Measurements from ENCODE around the gene KIF12.
A peak's percentile ranks its signal among the peaks of the same experiment; 100 is the strongest.
"Not testable (repeated sequence)": the region's sequence is repeated elsewhere in the genome, so short reads cannot be mapped to it uniquely, and the experiment has no call there.

KIF12 gene

DNA sequence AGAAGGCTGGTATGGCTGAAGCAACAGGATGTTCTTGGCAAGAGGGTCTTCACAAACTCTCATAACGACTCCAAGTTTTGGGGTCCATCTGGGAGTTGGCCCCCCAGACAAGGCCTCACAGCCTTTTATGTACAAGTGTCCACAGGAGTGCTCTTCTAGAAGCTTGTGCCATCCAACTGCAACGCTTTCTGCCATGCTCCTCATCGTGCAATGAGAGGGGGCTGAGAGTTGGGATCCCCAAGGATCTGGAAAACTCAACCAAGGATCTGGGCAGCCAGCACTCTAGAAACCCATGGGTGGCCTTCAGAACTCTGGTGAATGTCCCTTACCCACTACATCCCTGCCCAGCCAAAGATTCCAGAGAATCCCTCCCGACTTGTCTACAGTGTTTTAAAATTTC lies 12.5 kb downstream of the KIF12 start:
- H3K27me3 ChIP-seq, result no peaks in the 10 kb centered on the region
- H3K4me2 ChIP-seq, result no peak overlapping the region
- H3K9ac ChIP-seq, result no peak overlapping the region
- H3K9me3 ChIP-seq (replicated peaks in 1 of 11), result no peaks in the 10 kb centered on the region
- no peak for TF ChIP-seq Cebpa-rat (IDR thresholded peaks at IDR 0.05)
- H3K36me3 ChIP-seq, result peaks cover 0 to 16% (median 0%) of the 10 kb centered on the region in 11 experiments; a peak in 5 of 22 replicates
- peaks cover 0 to 27% (median 13%) of the 10 kb centered on the region in 10 experiments; a peak in 10 of 20 replicates for H3K4me1 ChIP-seq
- H4K20me1 ChIP-seq, result no peaks in the 10 kb centered on the region
- H3K27ac ChIP-seq, result no peak overlapping the region
- H3K4me3 ChIP-seq, result no peak overlapping the region

- H3K27ac ChIP-seq, result no peak overlapping the region
- H3K4me1 ChIP-seq, result peaks cover 0 to 29% (median 10%) of the 10 kb centered on the region in 10 experiments; a peak in 9 of 20 replicates
- H3K4me2 ChIP-seq, result no peak overlapping the region
- H3K4me3 ChIP-seq, result no peak overlapping the region
- no peaks in the 10 kb centered on the region for H3K27me3 ChIP-seq
- H3K36me3 ChIP-seq, result peaks cover 0 to 11% (median 0%) of the 10 kb centered on the region in 11 experiments; a peak in 5 of 22 replicates
- no peak for TF ChIP-seq Cebpa-rat (IDR thresholded peaks at IDR 0.05)
- H4K20me1 ChIP-seq, result no peaks in the 10 kb centered on the region
- H3K9ac ChIP-seq, result no peak overlapping the region
- H3K9me3 ChIP-seq (replicated peaks in 1 of 11), result no peaks in the 10 kb centered on the region
Measured at GRCh38 chr9:114086009-114086408, 13.1 kb downstream of the KIF12 start.

DNA sequence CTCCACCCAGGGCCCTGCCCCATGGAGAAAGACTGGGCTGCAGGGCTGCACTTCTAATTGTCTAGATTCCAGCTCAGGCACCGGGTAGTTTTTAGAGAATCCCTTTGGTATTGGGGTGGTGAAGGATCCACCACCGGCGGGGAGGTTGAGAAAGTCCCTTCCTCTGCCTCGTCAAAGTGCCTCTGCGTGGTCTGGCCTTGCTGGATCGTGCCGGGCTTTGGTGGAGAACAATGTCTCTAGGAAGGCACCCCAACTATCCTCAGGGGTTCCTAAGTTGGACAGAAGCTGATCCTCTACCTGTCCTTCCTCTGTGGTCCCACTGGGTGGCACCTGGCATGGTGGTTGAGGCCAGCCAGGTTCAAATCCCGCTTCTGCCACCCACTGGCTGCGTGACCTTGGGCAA lies 13.7 kb downstream of the KIF12 start:
- H3K27ac ChIP-seq, result no peak overlapping the region
- no peak overlapping the region for H3K4me2 ChIP-seq
- H4K20me1 ChIP-seq, result no peaks in the 10 kb centered on the region
- peaks cover 0 to 30% (median 10%) of the 10 kb centered on the region in 10 experiments; a peak in 9 of 20 replicates for H3K4me1 ChIP-seq
- peaks cover 0 to 5% (median 0%) of the 10 kb centered on the region in 11 experiments; a peak in 4 of 22 replicates for H3K36me3 ChIP-seq
- H3K9ac ChIP-seq, result no peak overlapping the region
- no peaks in the 10 kb centered on the region for H3K27me3 ChIP-seq
- H3K9me3 ChIP-seq (replicated peaks in 1 of 11), result peaks cover 0 to 1% (median 0%) of the 10 kb centered on the region in 11 experiments; a peak in 1 of 22 replicates
- no peak overlapping the region for H3K4me3 ChIP-seq
- no peak for TF ChIP-seq Cebpa-rat (IDR thresholded peaks at IDR 0.05)

DNA sequence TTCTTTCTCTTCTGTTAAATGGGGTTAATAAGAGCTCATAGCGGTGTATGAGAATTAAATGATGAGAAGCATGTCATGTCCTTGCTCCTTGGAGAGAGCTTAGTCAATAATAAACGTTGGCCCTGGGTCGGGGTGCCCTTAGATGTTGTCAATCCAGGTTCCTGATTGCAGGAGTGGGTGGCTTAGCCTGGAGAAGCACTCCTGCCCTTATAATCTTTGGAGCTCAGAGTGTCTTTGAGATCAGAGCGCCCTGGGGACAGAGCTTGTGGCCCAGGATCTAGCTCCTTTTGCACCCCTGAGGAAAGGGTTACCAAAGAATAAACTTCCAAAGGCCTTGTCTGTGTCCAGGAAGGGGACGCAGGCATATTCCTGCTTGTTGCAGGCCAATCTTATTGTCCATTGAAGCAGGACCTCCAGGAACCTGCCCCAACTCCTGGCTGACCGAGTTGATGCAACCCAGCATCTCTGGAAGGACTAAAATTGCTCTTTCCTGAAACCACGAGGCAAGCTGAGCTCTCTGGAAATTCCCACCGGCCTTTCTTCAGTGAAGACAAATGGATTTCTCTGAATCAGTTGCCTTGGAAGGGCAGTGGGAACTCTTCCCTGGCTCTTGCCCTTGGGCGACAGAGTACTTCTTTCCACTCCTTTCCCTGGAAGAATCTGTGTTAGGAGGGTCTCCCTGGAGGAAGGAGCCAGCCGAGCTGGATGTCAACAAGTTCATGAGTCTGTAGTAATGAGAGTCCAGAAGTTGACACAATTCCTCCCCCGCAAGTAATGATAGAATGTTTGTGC lies 14.6 kb downstream of the KIF12 start:
- no peak overlapping the region for H3K9ac ChIP-seq
- H3K27me3 ChIP-seq, result no peaks in the 10 kb centered on the region

GRCh38 chr9:114083666-114084065 lies 15.4 kb downstream of the KIF12 start:
- Histone ChIP-seq H3K9me3 (replicated peaks in 1 of 11) (peaks cover 0 to 7% (median 0%) of the 10 kb centered on the region in 11 experiments; a peak in 1 of 22 replicates), H3K4me3 (no peak overlapping the region), H3K9ac (no peak overlapping the region), H4K20me1 (no peaks in the 10 kb centered on the region), H3K27me3 (no peaks in the 10 kb centered on the region), H3K27ac (no peak overlapping the region), H3K36me3 (no peaks in the 10 kb centered on the region), H3K4me1 (peaks cover 0 to 28% (median 8%) of the 10 kb centered on the region in 10 experiments; a peak in 11 of 20 replicates), H3K4me2 (no peak overlapping the region)
- no peak for TF ChIP-seq Cebpa-rat (IDR thresholded peaks at IDR 0.05)

More for the DNA sequence above, 14.6 kb downstream of the KIF12 start:
- Histone ChIP-seq H4K20me1 (no peaks in the 10 kb centered on the region), H3K4me1 (peaks cover 0 to 30% (median 10%) of the 10 kb centered on the region in 10 experiments; a peak in 9 of 20 replicates), H3K4me2 (no peak overlapping the region), H3K27ac (no peak overlapping the region), H3K4me3 (no peak overlapping the region), H3K36me3 (no peaks in the 10 kb centered on the region), H3K9me3 (replicated peaks in 1 of 11) (peaks cover 0 to 7% (median 0%) of the 10 kb centered on the region in 11 experiments; a peak in 1 of 22 replicates)
- no peak for TF ChIP-seq Cebpa-rat (IDR thresholded peaks at IDR 0.05)

DNA sequence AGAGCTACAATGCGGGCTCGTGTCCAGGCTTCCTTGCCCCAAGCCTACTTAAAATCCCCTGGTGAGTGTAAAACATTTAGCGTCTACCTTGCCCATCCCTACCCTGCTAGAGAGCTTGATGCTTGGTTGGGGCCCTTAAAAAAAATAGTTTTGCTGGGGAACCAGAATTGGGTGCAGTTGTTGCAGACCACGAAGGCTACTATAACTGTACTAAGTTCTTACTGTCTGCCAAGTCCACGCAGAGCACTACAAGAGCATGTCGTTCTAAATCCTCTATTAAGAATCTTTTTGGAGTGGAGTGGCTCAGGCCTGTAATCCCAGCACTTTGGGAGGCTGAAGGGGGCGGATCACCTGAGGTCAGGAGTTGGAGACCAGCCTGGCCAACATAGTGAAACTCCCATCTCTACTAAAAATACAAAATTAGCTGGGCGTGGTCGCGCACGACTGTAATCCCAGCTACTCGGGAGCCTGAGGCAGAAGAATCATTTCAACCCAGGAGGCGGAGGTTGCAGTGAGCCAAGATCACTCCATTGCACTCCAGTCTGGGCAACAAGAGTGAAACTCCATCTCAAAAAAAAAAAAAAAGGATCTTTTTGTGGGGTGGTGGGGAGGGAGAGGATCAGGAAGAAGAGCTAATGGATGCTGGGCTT lies 16.2 kb downstream of the KIF12 start:
- not testable (repeated sequence) for H3K9ac ChIP-seq; H4K20me1 ChIP-seq; H3K27ac ChIP-seq; H3K27me3 ChIP-seq; H3K4me3 ChIP-seq; H3K36me3 ChIP-seq; H3K9me3 ChIP-seq (replicated peaks in 1 of 11)
- Histone ChIP-seq H3K4me2 (peak overlapping the region in 4 of 11 experiments; percentile 8 to 44 (median 27); a peak in 4 of 22 replicates), H3K4me1 (peaks cover 7 to 32% (median 14%) of the 10 kb centered on the region in 10 experiments; a peak in 18 of 20 replicates)

DNA sequence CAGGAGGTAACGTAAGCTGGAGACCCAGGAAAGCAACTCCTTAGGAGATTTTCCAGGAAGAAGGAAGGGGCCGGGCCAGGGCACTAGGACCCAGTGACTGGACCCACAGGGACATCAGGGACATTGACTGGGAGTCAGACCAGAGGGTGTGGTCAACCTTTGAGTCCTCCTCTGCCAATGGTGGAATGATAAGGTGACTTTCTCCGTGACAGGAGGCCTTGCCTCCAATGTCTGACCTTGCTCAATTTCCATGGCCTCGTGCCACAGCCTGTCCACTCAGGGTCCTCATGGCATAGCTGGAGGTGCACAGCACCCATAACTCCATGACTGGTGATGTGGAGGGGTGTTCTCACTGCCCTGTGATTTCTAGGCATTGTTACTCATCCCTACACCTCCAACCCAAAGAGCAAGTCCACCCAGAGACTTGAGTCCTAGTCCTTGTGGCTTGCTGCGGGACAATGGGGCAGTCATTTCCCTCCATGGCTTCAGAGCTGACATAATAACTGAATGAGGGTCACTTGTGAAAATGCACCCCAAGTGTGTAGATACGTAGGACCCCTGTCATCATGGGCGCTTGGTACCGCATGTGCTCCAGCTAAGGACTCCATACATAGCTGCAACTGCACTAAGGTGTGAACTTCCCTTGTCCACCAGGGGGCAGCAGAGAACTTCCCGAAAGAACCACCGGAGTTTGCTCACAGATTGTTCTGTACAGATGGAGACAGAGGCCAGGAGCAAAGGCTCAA lies 16.9 kb downstream of the KIF12 start:
- no peak overlapping the region for H3K4me3 ChIP-seq
- H3K27me3 ChIP-seq, result no peaks in the 10 kb centered on the region
- no peak overlapping the region for H3K9ac ChIP-seq
- no peaks in the 10 kb centered on the region for H4K20me1 ChIP-seq
- H3K4me2 ChIP-seq, result peak overlapping the region in 3 of 11 experiments; percentile 8 to 44 (median 25); a peak in 5 of 22 replicates
- H3K4me1 ChIP-seq, result peaks cover 11 to 39% (median 21%) of the 10 kb centered on the region in 10 experiments; a peak in 18 of 20 replicates
- no peak for TF ChIP-seq Cebpa-rat (IDR thresholded peaks at IDR 0.05)
- no peaks in the 10 kb centered on the region for H3K36me3 ChIP-seq
- H3K9me3 ChIP-seq (replicated peaks in 1 of 11), result peaks cover 0 to 7% (median 0%) of the 10 kb centered on the region in 11 experiments; a peak in 1 of 22 replicates
- H3K27ac ChIP-seq, result no peak overlapping the region

DNA sequence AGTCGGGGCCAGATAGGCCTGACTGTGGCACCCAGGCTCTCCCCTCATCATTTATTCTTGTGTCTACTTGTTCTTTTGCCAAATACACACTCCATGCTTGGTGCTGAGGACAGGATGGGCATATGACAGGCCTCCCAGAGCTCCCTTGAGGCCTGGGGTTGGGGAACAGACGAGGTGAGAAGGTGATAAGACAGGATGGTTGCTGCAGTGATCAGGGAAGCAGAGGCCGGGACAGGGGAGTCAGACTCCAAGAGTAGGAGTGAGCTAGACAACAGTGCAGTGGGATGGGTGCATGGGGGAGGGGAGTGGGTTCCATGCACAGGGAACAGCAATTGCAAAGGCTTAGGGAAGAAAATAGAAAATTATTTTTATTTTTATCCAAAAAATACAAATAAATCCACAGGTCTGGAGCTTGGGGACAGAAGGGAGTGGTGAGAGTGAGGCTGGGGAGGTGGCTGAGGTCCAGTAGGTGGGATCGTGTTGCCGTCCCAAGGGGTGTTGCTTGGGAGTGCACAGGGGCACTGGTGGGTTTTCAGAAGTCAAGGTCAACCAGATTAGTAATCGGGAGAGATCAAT lies 17.6 kb downstream of the KIF12 start:
- Histone ChIP-seq H3K9me3 (replicated peaks in 1 of 11) (peaks cover 0 to 7% (median 0%) of the 10 kb centered on the region in 11 experiments; a peak in 1 of 22 replicates), H3K9ac (0 out of 22 replicates have a peak overlapping the region, but pooled peaks of 1 of the 11 experiments have one; percentile 7), H3K36me3 (no peaks in the 10 kb centered on the region), H3K27me3 (no peaks in the 10 kb centered on the region), H3K27ac (no peak overlapping the region), H3K4me3 (no peak overlapping the region), H3K4me1 (peaks cover 11 to 46% (median 28%) of the 10 kb centered on the region in 10 experiments; a peak in 18 of 20 replicates), H4K20me1 (no peaks in the 10 kb centered on the region), H3K4me2 (peak overlapping the region in 2 of 11 experiments; percentile 4 to 17; a peak in 3 of 22 replicates)
- TF ChIP-seq Cebpa-rat (IDR thresholded peaks at IDR 0.05), result no peak

Data from BLaER1 treated with 17β-estradiol and CSF1 and Interleukin-3, amounts not matched to agents 10 nM and 100 nM (cell line).